Endothelial cell of hepatic sinusoid (primary cell): ENCODE results near the gene GRIN2C.

ENCODE experiments used
- in situ Hi-C: cut with HindIII; loops from 2 replicates; pipeline ENCODE4 v1.10.0; 2017; ENCODE audit warnings: low sequenced_read_pairs

Gene GRIN2C

DNA sequence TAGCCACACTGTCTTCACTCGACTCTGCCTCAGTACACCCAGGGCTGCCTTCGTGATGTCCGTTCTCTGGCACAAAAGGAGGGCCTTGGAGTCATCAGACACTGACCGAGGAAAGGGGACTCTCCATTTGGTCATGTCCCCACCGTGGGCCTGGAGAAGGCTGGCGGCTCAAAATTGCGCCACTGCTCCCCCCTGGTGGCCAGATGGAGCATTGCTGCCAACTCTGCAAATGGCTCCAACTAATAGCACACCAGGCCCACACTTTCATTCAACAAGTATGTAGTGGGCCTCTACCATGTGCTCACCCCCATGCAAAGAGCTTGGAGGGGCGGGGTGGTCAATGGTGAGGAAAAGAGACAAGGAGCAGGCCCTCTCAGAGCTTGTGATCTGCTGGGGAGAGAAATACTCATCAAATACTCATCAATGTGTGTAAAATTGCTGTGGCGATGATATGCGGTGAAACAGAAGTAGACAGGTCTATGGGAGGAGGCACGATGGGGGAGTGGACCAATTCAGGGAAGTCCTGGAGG lies 5.2 kb upstream of the GRIN2C start:
- in situ Hi-C loops: loop anchor here (5.0 kb wide), 1 partner anchor 73 kb away; no protein-coding TSS in a partner anchor

DNA sequence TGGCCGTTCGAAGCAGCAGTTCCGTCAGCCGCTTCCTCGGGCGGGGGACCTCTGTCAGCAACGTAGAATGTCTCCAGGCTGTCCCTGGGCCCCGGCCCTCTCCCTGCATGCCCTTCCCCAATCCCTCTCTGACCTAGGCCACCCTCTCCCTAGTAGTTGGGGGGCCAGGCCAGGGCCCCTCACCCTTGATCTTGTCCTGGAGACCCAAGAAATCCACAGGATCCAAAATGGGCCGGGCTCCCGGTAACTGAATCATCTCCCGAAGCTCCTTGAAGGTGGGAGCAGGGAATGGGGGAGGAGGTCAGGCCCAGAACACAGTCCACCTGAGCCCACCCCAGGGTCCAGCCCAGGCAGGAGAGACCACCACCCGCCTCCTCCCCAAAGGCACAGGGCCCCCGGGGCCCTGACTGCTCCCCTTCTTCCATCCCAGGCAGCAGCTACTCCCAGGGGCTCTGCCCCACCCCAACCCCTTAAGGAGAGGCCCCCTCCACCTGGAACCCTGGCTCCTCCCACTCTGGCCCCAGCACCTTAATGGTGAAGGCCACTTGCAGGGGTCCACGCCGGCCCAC lies 4.7 kb upstream of the GRIN2C start:
- in situ Hi-C loops: loop anchor here (5.0 kb wide), 1 partner anchor 72 kb away; no protein-coding TSS in a partner anchor

DNA sequence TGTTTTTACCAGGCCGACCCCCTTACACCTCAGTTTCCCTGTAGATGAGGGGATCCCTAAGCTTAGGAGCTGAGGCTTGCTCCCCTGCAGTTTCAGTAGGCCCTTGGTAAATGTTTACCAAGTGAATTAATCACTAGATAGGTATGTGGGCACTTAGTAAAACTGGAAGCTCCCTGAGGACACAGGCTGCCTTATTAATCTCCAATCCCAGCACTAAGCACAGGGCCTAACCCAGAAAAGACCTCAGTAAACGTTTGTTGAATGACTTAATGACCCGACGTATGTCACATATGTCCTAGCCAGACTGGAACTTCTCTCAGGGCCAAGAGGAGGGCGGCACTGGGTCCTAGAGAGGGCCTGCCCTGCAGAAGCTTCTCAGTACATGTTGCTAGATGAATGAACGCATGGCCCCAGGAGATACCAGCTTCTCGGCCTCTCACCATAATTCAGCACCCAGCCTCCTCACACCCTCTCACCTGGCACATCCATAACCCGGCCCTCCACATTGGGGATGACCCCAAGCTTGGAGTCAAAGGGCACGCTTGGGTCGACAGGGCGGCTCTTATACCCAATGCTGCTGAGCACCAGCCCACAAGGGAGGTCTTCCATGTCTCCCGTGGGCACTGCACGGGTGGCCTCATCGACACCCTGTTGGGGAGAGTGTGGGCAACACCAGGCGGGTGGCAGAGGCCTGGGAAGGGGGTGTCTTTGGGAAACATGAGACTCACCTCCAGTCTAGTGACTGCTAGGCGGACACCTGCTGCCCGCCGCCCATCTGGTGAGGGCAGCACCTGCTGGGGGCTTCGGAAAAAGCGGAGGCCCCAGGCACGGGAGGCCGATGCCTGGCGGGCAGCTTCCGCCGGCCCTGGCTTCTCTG lies 4.0 kb upstream of the GRIN2C start:
- in situ Hi-C loops: loop anchor here (5.0 kb wide), 1 partner anchor 71 kb away; no protein-coding TSS in a partner anchor

DNA sequence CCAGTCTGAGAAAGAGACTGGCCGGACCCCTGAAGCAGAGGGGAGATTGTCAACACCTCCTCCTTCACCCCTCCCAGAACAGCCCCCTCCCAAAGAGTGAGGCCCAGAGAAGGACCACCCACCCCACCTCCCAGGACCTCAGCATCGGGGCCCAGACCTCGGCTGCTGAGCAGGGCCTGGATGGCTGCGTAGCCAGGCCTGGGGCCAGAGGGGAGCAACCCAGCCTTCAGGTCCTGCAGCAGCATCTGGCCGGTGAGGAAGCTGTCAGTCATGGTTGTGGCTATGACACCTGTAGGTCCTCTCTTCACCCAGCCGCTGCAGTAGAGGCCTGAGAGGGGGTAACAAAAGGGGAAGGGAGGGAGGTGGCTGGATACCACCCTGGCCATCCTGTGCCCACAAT lies 3.2 kb upstream of the GRIN2C start:
- in situ Hi-C loops: loop anchor here (5.0 kb wide), 1 partner anchor 71 kb away; no protein-coding TSS in a partner anchor

- in situ Hi-C loops: loop anchor here (5.0 kb wide), 1 partner anchor 70 kb away; no protein-coding TSS in a partner anchor
These were observed 2.6 kb upstream of the GRIN2C start for GRCh38 chr17:74862108-74862901.

- in situ Hi-C loops: loop anchor here (5.0 kb wide), 1 partner anchor 69 kb away; no protein-coding TSS in a partner anchor
These were observed 2.0 kb upstream of the GRIN2C start for GRCh38 chr17:74861662-74862107.

GRCh38 chr17:74860872-74861661 lies 1.4 kb upstream of the GRIN2C start:
- in situ Hi-C loops: loop anchor here (5.0 kb wide), 1 partner anchor 69 kb away; no protein-coding TSS in a partner anchor

GRCh38 chr17:74860229-74860871 lies 665 bp upstream of the GRIN2C start:
- in situ Hi-C loops: loop anchor here (5.0 kb wide), 1 partner anchor 68 kb away; no protein-coding TSS in a partner anchor

- in situ Hi-C loops: no loop called here
These were observed 820 bp downstream of the GRIN2C start for GRCh38 chr17:74858672-74859458.

GRCh38 chr17:74857191-74857590 lies 2.5 kb downstream of the GRIN2C start:
- in situ Hi-C loops: no loop called here

- in situ Hi-C loops: no loop called here
These were observed 3.6 kb downstream of the GRIN2C start for GRCh38 chr17:74856112-74856511.

- in situ Hi-C loops: no loop called here
These were observed 4.4 kb downstream of the GRIN2C start for GRCh38 chr17:74855323-74855722.

GRCh38 chr17:74854792-74855191 lies 4.9 kb downstream of the GRIN2C start:
- in situ Hi-C loops: no loop called here

DNA sequence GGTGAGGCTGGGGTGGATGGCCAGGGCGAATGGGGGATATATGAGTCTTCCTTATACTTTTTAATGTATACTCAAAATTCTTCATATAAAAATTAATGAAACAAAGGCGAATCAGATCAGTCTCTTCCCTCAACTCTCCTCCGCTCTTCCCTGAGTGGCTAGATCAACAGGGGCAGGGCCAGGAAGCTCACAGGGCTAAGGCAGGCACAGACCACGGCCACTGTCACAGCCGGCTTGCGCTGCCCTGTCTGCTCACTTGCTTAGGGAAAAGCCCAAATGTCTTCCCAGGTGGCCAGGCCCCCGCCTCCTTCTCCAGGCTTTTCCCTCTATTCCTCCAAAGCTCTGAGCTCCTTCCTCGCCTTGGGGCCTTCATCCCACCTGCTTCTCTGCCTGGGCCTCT lies 6.0 kb downstream of the GRIN2C start:
- in situ Hi-C loops: no loop called here

- in situ Hi-C loops: no loop called here
These were observed 6.7 kb downstream of the GRIN2C start for GRCh38 chr17:74853048-74853397.

DNA sequence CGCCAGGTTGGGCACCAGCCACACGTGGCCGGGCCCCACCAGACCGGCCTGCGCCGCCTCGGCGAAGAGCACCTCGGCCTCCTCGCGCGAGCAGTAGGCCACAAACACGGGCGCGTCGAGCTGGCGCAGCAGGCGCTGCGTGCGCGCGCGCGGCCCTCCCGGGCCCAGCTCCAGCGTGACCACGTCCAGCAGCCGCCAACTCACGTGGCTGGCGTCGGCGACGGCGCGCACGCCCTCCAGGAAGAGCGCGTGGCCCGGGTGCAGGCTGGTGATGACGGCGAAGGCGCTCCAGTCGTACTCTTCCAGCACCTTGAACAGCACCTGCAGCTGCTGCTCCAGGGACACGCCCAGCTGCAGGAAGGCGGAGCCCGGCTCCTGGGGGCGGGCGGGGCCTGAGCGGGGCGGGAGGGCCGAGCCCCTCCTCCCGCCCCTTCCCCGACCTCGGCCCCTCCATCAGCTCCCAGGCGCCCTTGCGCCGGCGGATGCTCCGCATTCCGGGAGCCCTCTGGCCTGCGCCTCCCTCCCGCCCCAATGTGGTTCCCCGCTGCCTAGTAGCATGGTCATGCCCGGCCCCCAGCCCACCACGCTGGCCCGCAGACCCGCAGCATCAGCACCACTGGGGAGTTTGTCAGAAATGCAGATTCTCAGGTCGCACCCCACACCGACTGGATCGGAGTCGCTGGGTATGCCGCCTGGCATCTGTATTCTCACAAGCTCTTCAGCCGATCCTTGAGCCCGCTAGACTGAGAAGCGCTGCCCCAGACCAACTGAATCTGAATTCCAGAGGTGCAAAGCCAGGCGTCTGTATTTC lies 7.2 kb downstream of the GRIN2C start:
- in situ Hi-C loops: no loop called here

- in situ Hi-C loops: no loop called here
These were observed 8.0 kb downstream of the GRIN2C start for GRCh38 chr17:74851612-74852236.
